NCI-H146 (cell line): ENCODE results near the gene ZBED1.
"Not testable (repeated sequence)": the region's sequence is repeated elsewhere in the genome, so short reads cannot be mapped to it uniquely, and the experiment has no call there.

ENCODE experiments used
- DNase-seq: peaks from one replicate; lab custom pipeline; 2025; lab: John Stamatoyannopoulos, UW

ZBED1 gene

GRCh38 chrX:2474280-2474962 is 26.4 kb downstream of the ZBED1 start:
- no peak for DNase-seq

GRCh38 chrX:2473064-2473463 is 27.7 kb downstream of the ZBED1 start:
- DNase-seq: not testable (repeated sequence)

GRCh38 chrX:2471641-2472040 is 29.1 kb downstream of the ZBED1 start:
- no peak for DNase-seq

- not testable (repeated sequence) for DNase-seq
Measured at GRCh38 chrX:2471126-2471525, 29.6 kb downstream of the ZBED1 start.

- DNase-seq: not testable (repeated sequence)
Measured at GRCh38 chrX:2469852-2470251, 30.9 kb downstream of the ZBED1 start.

GRCh38 chrX:2469196-2469685 is 31.5 kb downstream of the ZBED1 start:
- no peak for DNase-seq

GRCh38 chrX:2468261-2469195 is 32.2 kb downstream of the ZBED1 start:
- no peak for DNase-seq

GRCh38 chrX:2466876-2467656 is 33.7 kb downstream of the ZBED1 start:
- no peak for DNase-seq

- no peak for DNase-seq
Measured at GRCh38 chrX:2464677-2465166, 36.1 kb downstream of the ZBED1 start.

GRCh38 chrX:2463973-2464676 is 36.7 kb downstream of the ZBED1 start:
- DNase-seq: no peak

- not testable (repeated sequence) for DNase-seq
Measured at GRCh38 chrX:2463481-2463880, 37.3 kb downstream of the ZBED1 start.

- no peak for DNase-seq
Measured at GRCh38 chrX:2462780-2463179, 38.0 kb downstream of the ZBED1 start.

GRCh38 chrX:2462074-2462473 is 38.7 kb downstream of the ZBED1 start:
- DNase-seq: no peak

- DNase-seq: no peak
Measured at GRCh38 chrX:2461711-2462016, 39.1 kb downstream of the ZBED1 start.

- DNase-seq: not testable (repeated sequence)
Measured at GRCh38 chrX:2460821-2461710, 39.7 kb downstream of the ZBED1 start.

- DNase-seq: not testable (repeated sequence)
Measured at GRCh38 chrX:2460048-2460447, 40.7 kb downstream of the ZBED1 start.

GRCh38 chrX:2458309-2458708 is 42.5 kb downstream of the ZBED1 start:
- DNase-seq: no peak

- DNase-seq: no peak
Measured at GRCh38 chrX:2457289-2458133, 43.3 kb downstream of the ZBED1 start.

- DNase-seq: not testable (repeated sequence)
Measured at GRCh38 chrX:2456091-2456490, 44.7 kb downstream of the ZBED1 start.

GRCh38 chrX:2454620-2455019 is 46.2 kb downstream of the ZBED1 start:
- DNase-seq: not testable (repeated sequence)
